Neuronal stem cell (in vitro differentiated cells): ENCODE results near the gene FMN2.

Source experiments
- DNase-seq: peaks from one replicate; pipeline ENCODE4 v3.0.0-alpha.2; 2013; ENCODE audit warnings: low spot score
- H2AFZ ChIP-seq: one replicate; pipeline ENCODE4 v1.6.1; 2013; ENCODE audit warnings: mild to moderate bottlenecking, low read length, inconsistent platforms
- H2AK5ac ChIP-seq: 2 replicates; pipeline ENCODE4 v1.6.1; 2013; ENCODE audit warnings: low read depth, mild to moderate bottlenecking, inconsistent platforms, low read length, moderate library complexity, mixed read lengths
- H2BK120ac ChIP-seq: 2 replicates; pipeline ENCODE4 v1.6.1; 2013; ENCODE audit warnings: low read depth, mild to moderate bottlenecking, inconsistent platforms, low read length, moderate library complexity, mixed read lengths
- H2BK12ac ChIP-seq: one replicate; pipeline ENCODE4 v1.6.1; 2013; ENCODE audit warnings: low read length, inconsistent platforms
- H2BK15ac ChIP-seq: 2 replicates; pipeline ENCODE4 v1.6.1; 2013; ENCODE audit warnings: mild to moderate bottlenecking, low read length, inconsistent platforms, mixed read lengths
- H2BK5ac ChIP-seq: one replicate; pipeline ENCODE4 v1.6.1; 2013; ENCODE audit warnings: inconsistent platforms, mild to moderate bottlenecking, low read length, moderate library complexity
- H3K14ac ChIP-seq: one replicate; pipeline ENCODE4 v1.6.1; 2013; ENCODE audit warnings: low read length, inconsistent platforms
- H3K18ac ChIP-seq: 2 replicates; pipeline ENCODE4 v1.6.1; 2013; ENCODE audit warnings: low read length, inconsistent platforms
- H3K23ac ChIP-seq: 2 replicates; pipeline ENCODE4 v1.6.1; 2013; ENCODE audit warnings: low read depth, mild to moderate bottlenecking, mixed read lengths, low read length, inconsistent platforms; ENCODE audit not compliant: poor library complexity
- H3K27ac ChIP-seq: replicated peaks from 3 replicates; pipeline ENCODE4 v1.5.1; 2013; ENCODE audit warnings: low read length, inconsistent platforms
- H3K27me3 ChIP-seq, 3 experiments: 2 replicates each; pipeline ENCODE4 v1.6.1; 2013; ENCODE audit warnings: low read length in 3 of 3, mild to moderate bottlenecking in 2 of 3, inconsistent platforms in 1 of 3, low read depth in 1 of 3, mixed read lengths in 1 of 3, moderate library complexity in 1 of 3; ENCODE audit not compliant: control insufficient read depth in 3 of 3, insufficient read depth in 3 of 3
- H3K36me3 ChIP-seq, 2 donors: replicated peaks in 1 of 2; 2 replicates each; pipeline ENCODE4 v1.6.1; 2013; ENCODE audit warnings: low read length in 2 of 2; ENCODE audit not compliant: control insufficient read depth in 2 of 2, insufficient read depth in 2 of 2
- H3K4ac ChIP-seq: 2 replicates; pipeline ENCODE4 v1.6.1; 2013; ENCODE audit warnings: inconsistent platforms, mild to moderate bottlenecking, low read length, moderate library complexity
- H3K4me1 ChIP-seq, 2 donors: 1 replicate in 1 of 2; 2 replicates in 1 of 2; pipeline ENCODE4 v1.6.1; 2013; ENCODE audit warnings: low read length in 2 of 2, low read depth in 1 of 2; ENCODE audit not compliant: control insufficient read depth in 2 of 2, insufficient read depth in 1 of 2
- H3K4me2 ChIP-seq: one replicate; pipeline ENCODE4 v1.6.1; 2013; ENCODE audit warnings: mild to moderate bottlenecking, low read length, inconsistent platforms; ENCODE audit not compliant: insufficient read depth, poor library complexity, severe bottlenecking
- H3K4me3 ChIP-seq, 2 donors: 2 replicates each; pipeline ENCODE4 v1.5.1; 2013; ENCODE audit warnings: low read length in 2 of 2, mild to moderate bottlenecking in 2 of 2, inconsistent platforms in 1 of 2, moderate library complexity in 1 of 2
- H3K79me1 ChIP-seq: one replicate; pipeline ENCODE4 v1.6.1; 2013; ENCODE audit warnings: low read depth, mild to moderate bottlenecking, inconsistent platforms, low read length, moderate library complexity
- H3K9ac ChIP-seq: one replicate; pipeline ENCODE4 v1.6.1; 2013; ENCODE audit warnings: mild to moderate bottlenecking, low read depth, low read length, inconsistent platforms; ENCODE audit not compliant: poor library complexity
- H3K9me3 ChIP-seq, 2 donors: replicated peaks in 1 of 2; 2 replicates each; pipeline versions ENCODE3 to v1.6.1; 2013; ENCODE audit warnings: low read length in 2 of 2, mild to moderate bottlenecking in 2 of 2, inconsistent platforms in 1 of 2, low read depth in 1 of 2, mixed read lengths in 1 of 2, moderate library complexity in 1 of 2; ENCODE audit not compliant: control insufficient read depth in 2 of 2, insufficient read depth in 1 of 2
- H4K8ac ChIP-seq: one replicate; pipeline ENCODE4 v1.6.1; 2013; ENCODE audit warnings: low read depth, mild to moderate bottlenecking, inconsistent platforms, low read length, moderate library complexity
- H4K91ac ChIP-seq: one replicate; pipeline ENCODE4 v1.6.1; 2013; ENCODE audit warnings: low read length, low read depth, mild to moderate bottlenecking, inconsistent platforms; ENCODE audit not compliant: poor library complexity
- WGBS, 2 donors: extraction: QIAGEN DNeasy Blood & Tissue Kit; methylation state at CpG; one replicate each; pipeline ENCODE4 v1.1.7; 2013; ENCODE audit warnings: missing lambda C conversion rate in 2 of 2, mixed read lengths in 1 of 2; ENCODE audit not compliant: insufficient read length in 2 of 2, insufficient replicate concordance in 1 of 2; ENCODE audit errors: extremely low coverage in 2 of 2; 5-methylcytosine and 5-hydroxymethylcytosine counted together

The FMN2 gene

DNA sequence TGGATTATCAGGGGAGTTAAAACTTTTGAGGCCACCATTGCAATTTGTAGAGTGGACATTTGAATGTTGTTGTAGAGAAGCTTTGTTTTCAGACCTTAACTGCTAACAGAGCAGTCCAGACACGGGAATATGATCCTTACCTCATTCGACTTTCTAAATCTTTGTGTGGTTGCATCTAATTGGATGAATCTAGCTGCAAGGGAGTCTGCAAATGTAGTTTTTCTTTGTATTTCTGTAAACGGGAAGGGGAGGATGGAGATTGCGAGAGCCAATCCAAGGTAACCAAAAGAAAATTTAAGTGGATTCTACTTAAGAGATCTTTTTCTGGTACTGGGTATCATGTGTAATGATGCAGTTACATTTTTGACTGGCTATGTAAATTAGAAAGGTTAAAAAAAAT, 110.2 kb downstream of the FMN2 start:
- Histone ChIP-seq H3K9ac (no peak overlapping the region), H3K4me3 (no peak overlapping the region), H3K36me3 (peaks cover 0 to 7% of the 10 kb centered on the region in 2 donors), H2AFZ (no peak overlapping the region), H2AK5ac (no peak overlapping the region), H3K23ac (no peak overlapping the region), H3K27me3 (no peaks in the 10 kb centered on the region), H3K27ac (no peak overlapping the region), H4K8ac (no peak overlapping the region), H3K14ac (no peak overlapping the region), H2BK120ac (no peak overlapping the region), H3K4ac (no peak overlapping the region), H3K4me2 (no peak overlapping the region), H3K79me1 (no peaks in the 10 kb centered on the region), H3K4me1 (no peaks in the 10 kb centered on the region), H3K9me3 (peaks cover 0 to 13% of the 10 kb centered on the region in 2 donors), H3K18ac (no peak overlapping the region), H2BK12ac (no peak overlapping the region), H4K91ac (no peak overlapping the region), H2BK5ac (no peak overlapping the region), H2BK15ac (no peak overlapping the region)
- no peak for DNase-seq
- no CpG with 5 or more reads among the region's 4 CpGs for WGBS, 2 donors

DNA sequence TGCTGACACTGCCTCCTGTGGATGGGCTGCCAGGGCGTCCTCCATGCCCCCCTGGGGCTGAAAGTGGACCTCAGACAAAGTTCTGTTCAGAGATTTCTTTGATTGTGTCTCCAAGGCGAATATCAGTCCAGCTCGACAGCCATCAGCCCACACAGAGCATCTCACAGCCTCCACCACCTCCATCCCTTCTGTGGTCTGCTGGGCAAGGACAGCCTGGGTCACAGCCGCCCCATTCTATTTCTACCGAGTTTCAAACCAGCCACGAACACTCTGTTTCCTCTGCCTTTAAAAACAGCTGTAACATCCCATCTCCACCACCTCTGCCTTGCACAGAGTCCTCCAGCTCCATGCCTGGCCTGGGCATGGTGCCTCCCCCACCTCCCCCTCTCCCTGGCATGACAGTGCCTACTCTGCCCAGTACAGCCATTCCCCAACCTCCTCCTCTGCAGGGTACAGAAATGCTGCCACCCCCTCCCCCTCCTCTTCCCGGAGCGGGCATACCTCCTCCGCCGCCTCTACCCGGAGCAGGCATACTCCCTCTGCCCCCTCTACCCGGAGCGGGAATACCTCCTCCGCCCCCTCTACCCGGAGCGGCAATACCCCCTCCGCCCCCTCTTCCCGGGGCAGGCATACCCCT, 115.5 kb downstream of the FMN2 start:
- no peak overlapping the region for H3K4me2 ChIP-seq
- H3K4me3 ChIP-seq = no peak overlapping the region
- no CpG with 5 or more reads among the region's 18 CpGs for whole genome bisulfite sequencing, 2 donors
- H3K9ac ChIP-seq = no peak overlapping the region
- peak overlapping the region; percentile 60 for H2BK5ac ChIP-seq
- H3K9me3 ChIP-seq = peaks cover 0 to 4% of the 10 kb centered on the region in 2 donors
- H3K27ac ChIP-seq = no peak overlapping the region
- H3K14ac ChIP-seq = no peak overlapping the region
- no peak overlapping the region for H2BK15ac ChIP-seq
- no peak overlapping the region for H2AFZ ChIP-seq
- H2AK5ac ChIP-seq = no peak overlapping the region
- no peak overlapping the region for H3K18ac ChIP-seq
- H3K79me1 ChIP-seq = no peaks in the 10 kb centered on the region
- no peak for DNase-seq
- no peak overlapping the region for H3K4ac ChIP-seq
- peaks cover 0 to 39% of the 10 kb centered on the region in 2 donors for H3K36me3 ChIP-seq
- H3K4me1 ChIP-seq = peaks cover 0 to 1% of the 10 kb centered on the region in 2 donors
- no peak overlapping the region for H2BK120ac ChIP-seq
- H3K23ac ChIP-seq = no peak overlapping the region
- no peak overlapping the region for H4K8ac ChIP-seq
- H2BK12ac ChIP-seq = no peak overlapping the region
- H4K91ac ChIP-seq = no peak overlapping the region
- no peaks in the 10 kb centered on the region for H3K27me3 ChIP-seq

DNA sequence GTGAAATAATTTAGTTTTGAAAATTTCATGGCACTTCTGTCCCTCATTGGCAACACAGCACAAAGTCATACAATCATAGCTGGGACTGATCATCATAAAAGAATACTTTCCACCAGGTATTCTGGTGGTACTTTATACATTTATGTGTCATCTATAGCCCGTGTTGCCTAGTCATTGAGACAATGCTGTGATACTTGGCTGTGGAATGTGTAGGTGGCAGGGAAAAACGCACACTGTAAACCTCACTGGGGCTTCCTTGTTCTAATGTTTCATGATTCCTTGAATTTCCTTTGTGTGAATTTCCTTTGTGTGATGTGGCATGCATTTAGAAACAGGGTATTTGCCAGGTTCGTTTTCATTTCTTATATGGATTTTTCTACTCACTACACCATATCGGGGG, 118.3 kb downstream of the FMN2 start:
- no peak overlapping the region for H3K4me2 ChIP-seq
- WGBS, 2 donors = no CpG with 5 or more reads among the region's 4 CpGs
- H2BK15ac ChIP-seq = no peak overlapping the region
- no peak overlapping the region for H3K18ac ChIP-seq
- no peaks in the 10 kb centered on the region for H3K27me3 ChIP-seq
- H3K27ac ChIP-seq = no peak overlapping the region
- no peak overlapping the region for H4K8ac ChIP-seq
- H3K9ac ChIP-seq = no peak overlapping the region
- no peak overlapping the region for H2AK5ac ChIP-seq
- no peak overlapping the region for H2BK120ac ChIP-seq
- H3K36me3 ChIP-seq = peaks cover 0 to 44% of the 10 kb centered on the region in 2 donors
- H3K9me3 ChIP-seq = no peaks in the 10 kb centered on the region
- H3K4me3 ChIP-seq = no peak overlapping the region
- no peak overlapping the region for H3K4ac ChIP-seq
- no peak overlapping the region for H4K91ac ChIP-seq
- peaks cover 0 to 1% of the 10 kb centered on the region in 2 donors for H3K4me1 ChIP-seq
- H2AFZ ChIP-seq = no peak overlapping the region
- no peak overlapping the region for H3K14ac ChIP-seq
- no peaks in the 10 kb centered on the region for H3K79me1 ChIP-seq
- DNase-seq = no peak
- no peak overlapping the region for H3K23ac ChIP-seq
- no peak overlapping the region for H2BK12ac ChIP-seq
- H2BK5ac ChIP-seq = no peak overlapping the region

- H3K4me2 ChIP-seq = no peak overlapping the region
- H3K9ac ChIP-seq = no peak overlapping the region
- H4K91ac ChIP-seq = no peak overlapping the region
- no peaks in the 10 kb centered on the region for H3K79me1 ChIP-seq
- no peak overlapping the region for H2BK5ac ChIP-seq
- H3K27me3 ChIP-seq = no peaks in the 10 kb centered on the region
- peaks cover 0 to 1% of the 10 kb centered on the region in 2 donors for H3K4me1 ChIP-seq
- no peak overlapping the region for H4K8ac ChIP-seq
- H3K18ac ChIP-seq = no peak overlapping the region
- H2AK5ac ChIP-seq = no peak overlapping the region
- no peak overlapping the region for H2BK15ac ChIP-seq
- H3K4me3 ChIP-seq = no peak overlapping the region
- H3K9me3 ChIP-seq = no peaks in the 10 kb centered on the region
- no peak for DNase-seq
- H3K14ac ChIP-seq = no peak overlapping the region
- no peak overlapping the region for H3K4ac ChIP-seq
- peaks cover 0 to 32% of the 10 kb centered on the region in 2 donors for H3K36me3 ChIP-seq
- H3K27ac ChIP-seq = no peak overlapping the region
- no CpG with 5 or more reads among the region's 5 CpGs for WGBS, 2 donors
- no peak overlapping the region for H2AFZ ChIP-seq
- H3K23ac ChIP-seq = no peak overlapping the region
- no peak overlapping the region for H2BK12ac ChIP-seq
- H2BK120ac ChIP-seq = no peak overlapping the region
Observed at GRCh38 chr1:240212556-240212955, 120.9 kb downstream of the FMN2 start.
